ENCODE data around the gene PRSS56. TPM values are rescaled to one million over a fixed set of nuclear protein-coding genes. Genes with fewer than 3 reads are reported as not detected.
"Not testable (repeated sequence)": the region's sequence is repeated elsewhere in the genome, so short reads cannot be mapped to it uniquely, and the experiment has no call there.

Gene PRSS56
- total RNA-seq, 2 experiments from 2014 or later, result not detected

DNA sequence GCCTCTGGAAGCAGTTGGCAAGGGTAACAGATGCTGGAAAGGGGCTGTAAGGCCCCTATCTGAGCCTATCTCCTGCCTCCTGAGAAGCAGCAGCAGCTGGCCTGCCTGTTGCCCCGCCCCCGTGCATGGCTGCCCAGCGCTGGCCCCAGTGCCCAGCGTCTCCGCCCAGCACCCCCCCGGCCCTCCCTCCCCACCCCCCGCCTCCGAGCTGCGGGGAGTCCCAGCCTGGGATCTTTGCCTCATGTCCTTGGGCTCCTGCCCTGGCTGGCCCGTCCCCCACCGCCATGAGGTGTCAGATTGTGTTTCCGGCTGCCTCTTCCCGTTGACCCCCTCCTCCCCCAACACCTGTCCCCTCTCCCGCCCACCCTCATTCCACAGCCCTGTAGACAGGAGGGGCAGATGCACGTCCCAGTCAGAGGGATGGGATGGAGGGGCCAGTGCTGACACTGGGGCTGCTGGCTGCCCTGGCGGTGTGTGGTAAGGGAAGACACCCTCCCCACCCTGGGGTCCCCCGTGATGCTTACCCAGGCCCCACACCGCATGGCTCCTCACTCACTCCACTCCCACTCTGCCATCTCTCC lies 5.7 kb downstream of the PRSS56 start, which contains the start of gene CHRND:
Gene CHRND, plus strand, starts transcription at position 370 of the 581 bp plus-strand sequence. Its CDS starts 56 bp downstream, at position 426.
- H3K4me3 Mint-ChIP-seq, result no peak within 1 kb of the TSS
- intact Hi-C loops (cut with micrococcal nuclease), result loop anchor here (10.0 kb wide), 1 partner anchor 621 kb away; no protein-coding TSS in a partner anchor
- DNase-seq, result no peak
- ChIA-PET CTCF (no interaction called here), POLR2A (no interaction called here)
- H3K27me3 Mint-ChIP-seq, result peaks cover 44% of the 10 kb centered on the region
- H3K9me3 Mint-ChIP-seq, result no peaks in the 10 kb centered on the region
- H3K36me3 Mint-ChIP-seq, result no peaks in the 10 kb centered on the region
- peaks cover 15% of the 10 kb centered on the region for H3K4me1 Mint-ChIP-seq (ENCODE audit: low read depth)
- H3K27ac Mint-ChIP-seq, result no peak within 1 kb of the TSS

- H3K27ac Mint-ChIP-seq, result no peak overlapping the region
- intact Hi-C loops (cut with micrococcal nuclease), result loop anchor here (10.0 kb wide), 1 partner anchor 622 kb away; no protein-coding TSS in a partner anchor
- no peaks in the 10 kb centered on the region for H3K36me3 Mint-ChIP-seq
- POLR2A ChIA-PET, result no interaction called here
- CTCF ChIA-PET, result no interaction called here
- H3K4me1 Mint-ChIP-seq (ENCODE audit: low read depth), result peaks cover 14% of the 10 kb centered on the region
- no peak for DNase-seq
- H3K9me3 Mint-ChIP-seq, result no peaks in the 10 kb centered on the region
- H3K27me3 Mint-ChIP-seq, result peaks cover 42% of the 10 kb centered on the region
- no peak overlapping the region for H3K4me3 Mint-ChIP-seq
Measured at GRCh38 chr2:232526372-232526941, 6.3 kb downstream of the PRSS56 start.

- ChIA-PET POLR2A (no interaction called here), CTCF (no interaction called here)
- intact Hi-C loops (cut with micrococcal nuclease), result loop anchor here (10.0 kb wide), 1 partner anchor 623 kb away; no protein-coding TSS in a partner anchor
- no peak for DNase-seq
- Mint-ChIP-seq H3K27ac (no peak overlapping the region), H3K4me1 (ENCODE audit: low read depth) (peaks cover 13% of the 10 kb centered on the region), H3K9me3 (no peaks in the 10 kb centered on the region), H3K36me3 (no peaks in the 10 kb centered on the region), H3K27me3 (peaks cover 38% of the 10 kb centered on the region), H3K4me3 (no peak overlapping the region)
Measured at GRCh38 chr2:232527905-232528470, 7.8 kb downstream of the PRSS56 start.

GRCh38 chr2:232528746-232529460 lies 8.7 kb downstream of the PRSS56 start:
- ChIA-PET POLR2A (no interaction called here), CTCF (no interaction called here)
- intact Hi-C loops (cut with micrococcal nuclease), result loop anchor here (10.0 kb wide), 1 partner anchor 624 kb away; no protein-coding TSS in a partner anchor
- Mint-ChIP-seq H3K4me3 (no peak overlapping the region), H3K36me3 (no peaks in the 10 kb centered on the region), H3K27ac (no peak overlapping the region), H3K27me3 (peaks cover 36% of the 10 kb centered on the region), H3K9me3 (no peaks in the 10 kb centered on the region), H3K4me1 (ENCODE audit: low read depth) (peaks cover 11% of the 10 kb centered on the region)
- no peak for DNase-seq

- intact Hi-C loops (cut with micrococcal nuclease), result loop anchor here (10.0 kb wide), 1 partner anchor 625 kb away; no protein-coding TSS in a partner anchor
- Mint-ChIP-seq H3K36me3 (no peaks in the 10 kb centered on the region), H3K4me3 (no peak overlapping the region), H3K27ac (no peak overlapping the region), H3K27me3 (peaks cover 29% of the 10 kb centered on the region), H3K4me1 (ENCODE audit: low read depth) (peaks cover 5% of the 10 kb centered on the region), H3K9me3 (no peaks in the 10 kb centered on the region)
- ChIA-PET CTCF (interaction anchor here (1.0 kb wide), 1 partner anchor 7 kb away, joined by 4 read pairs; no protein-coding TSS in a partner anchor), POLR2A (no interaction called here)
- DNase-seq, result no peak
Measured at GRCh38 chr2:232529806-232530547, 9.8 kb downstream of the PRSS56 start.

- ChIA-PET POLR2A (interaction anchor here (1.3 kb wide), 1 partner anchor 9 kb away, joined by 3 read pairs; the partner anchor contains the start of gene CHRNG), CTCF (interaction anchor here (1.0 to 1.6 kb wide), 2 partner anchors 8 to 10 kb away, joined by 4 to 5 read pairs; partner anchors contain the start of gene PRSS56)
- intact Hi-C loops (cut with micrococcal nuclease), result no loop called here
Measured at GRCh38 chr2:232530626-232531260, 10.6 kb downstream of the PRSS56 start.

DNA sequence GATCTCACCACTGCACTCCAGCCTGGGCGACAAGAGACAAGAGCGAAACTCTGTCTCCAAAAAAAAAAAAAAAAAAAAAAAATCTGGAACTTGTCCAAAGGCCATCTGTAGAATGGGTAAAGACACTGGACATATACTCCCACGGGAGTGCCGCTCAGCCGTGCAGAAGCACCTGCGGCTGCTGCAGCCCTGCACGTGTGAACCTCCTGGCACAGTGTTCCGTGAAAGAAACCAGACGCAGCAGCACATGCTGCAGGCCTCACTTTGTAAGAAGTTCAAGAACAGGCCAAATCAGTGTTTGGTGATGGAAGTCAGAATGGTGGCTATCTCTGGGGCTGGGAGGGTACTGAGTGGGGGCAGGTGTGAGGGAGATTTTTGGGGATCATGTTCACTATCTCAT lies 12.2 kb downstream of the PRSS56 start:
- Mint-ChIP-seq H3K4me3 (no peak overlapping the region), H3K9me3 (no peaks in the 10 kb centered on the region), H3K4me1 (ENCODE audit: low read depth) (peaks cover 5% of the 10 kb centered on the region), H3K27ac (no peak overlapping the region), H3K36me3 (no peaks in the 10 kb centered on the region), H3K27me3 (peaks cover 21% of the 10 kb centered on the region)
- ChIA-PET POLR2A (interaction anchor here (0.8 kb wide), 1 partner anchor 75 kb away, joined by 3 read pairs; no protein-coding TSS in a partner anchor), CTCF (no interaction called here)
- DNase-seq, result no peak
- intact Hi-C loops (cut with micrococcal nuclease), result no loop called here

More at GRCh38 chr2:232530626-232531260, 10.6 kb downstream of the PRSS56 start:
- no peak overlapping the region for H3K27ac Mint-ChIP-seq
- no peak for DNase-seq
- peaks cover 5% of the 10 kb centered on the region for H3K4me1 Mint-ChIP-seq (ENCODE audit: low read depth)
- H3K9me3 Mint-ChIP-seq, result no peaks in the 10 kb centered on the region
- no peak overlapping the region for H3K4me3 Mint-ChIP-seq
- peaks cover 29% of the 10 kb centered on the region for H3K27me3 Mint-ChIP-seq
- no peaks in the 10 kb centered on the region for H3K36me3 Mint-ChIP-seq

DNA sequence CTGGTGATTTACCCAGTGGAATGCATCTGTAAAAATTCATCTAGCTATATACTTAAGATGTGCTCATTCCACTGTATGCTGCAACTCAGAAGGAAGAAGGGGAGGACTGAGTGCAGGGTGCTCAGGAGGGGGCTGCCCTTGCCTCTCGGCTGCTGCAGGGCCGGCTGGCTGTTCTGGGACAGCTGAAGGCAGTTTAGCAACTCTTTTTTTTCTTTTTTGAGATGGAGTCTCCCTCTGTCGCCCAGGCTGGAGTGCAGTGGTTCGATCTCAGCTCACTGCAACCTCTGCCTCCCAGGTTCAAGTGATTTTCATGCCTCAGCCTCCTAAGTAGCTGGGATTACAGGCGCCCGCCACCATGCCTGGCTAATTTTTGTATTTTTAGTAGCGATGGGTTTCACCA lies 12.6 kb downstream of the PRSS56 start:
- H3K36me3 Mint-ChIP-seq; H3K9me3 Mint-ChIP-seq; DNase-seq; H3K27ac Mint-ChIP-seq; intact Hi-C loops (cut with micrococcal nuclease); H3K4me1 Mint-ChIP-seq (ENCODE audit: low read depth); H3K4me3 Mint-ChIP-seq; CTCF ChIA-PET: not testable (repeated sequence)
- POLR2A ChIA-PET, result interaction anchor here (0.8 kb wide), 1 partner anchor 75 kb away, joined by 3 read pairs; no protein-coding TSS in a partner anchor
- peaks cover 19% of the 10 kb centered on the region for H3K27me3 Mint-ChIP-seq

- H3K27ac Mint-ChIP-seq, result no peak overlapping the region
- H3K36me3 Mint-ChIP-seq, result no peaks in the 10 kb centered on the region
- no peak overlapping the region for H3K4me3 Mint-ChIP-seq
- no peaks in the 10 kb centered on the region for H3K4me1 Mint-ChIP-seq (ENCODE audit: low read depth)
- POLR2A ChIA-PET, result no interaction called here
- no peaks in the 10 kb centered on the region for H3K9me3 Mint-ChIP-seq
- CTCF ChIA-PET, result interaction anchor here (1.3 kb wide), 1 partner anchor 11 kb away, joined by 4 read pairs; no protein-coding TSS in a partner anchor
- intact Hi-C loops (cut with micrococcal nuclease), result no loop called here
- no peak for DNase-seq
- peaks cover 9% of the 10 kb centered on the region for H3K27me3 Mint-ChIP-seq
Measured at GRCh38 chr2:232533944-232534710, 13.9 kb downstream of the PRSS56 start.

GRCh38 chr2:232534940-232535651 lies 14.9 kb downstream of the PRSS56 start:
- ChIA-PET POLR2A (no interaction called here), CTCF (no interaction called here)
- Mint-ChIP-seq H3K27ac (no peak overlapping the region), H3K4me3 (no peak overlapping the region), H3K27me3 (peaks cover 9% of the 10 kb centered on the region), H3K36me3 (no peaks in the 10 kb centered on the region), H3K4me1 (ENCODE audit: low read depth) (no peaks in the 10 kb centered on the region), H3K9me3 (no peaks in the 10 kb centered on the region)
- no peak for DNase-seq
- intact Hi-C loops (cut with micrococcal nuclease), result no loop called here
